ENCODE results near the gene AGPAT4.

Gene AGPAT4

GRCh38 chr6:161111261-161111660 is 162.6 kb downstream of the AGPAT4 start:
- H3K27me3 ChIP-seq (ENCODE audit: insufficient read depth, low read depth, severe bottlenecking), result no peaks in the 10 kb centered on the region
- H3K36me3 ChIP-seq, result peaks cover 81% of the 10 kb centered on the region
- H3K27ac ChIP-seq, result no peak overlapping the region

DNA sequence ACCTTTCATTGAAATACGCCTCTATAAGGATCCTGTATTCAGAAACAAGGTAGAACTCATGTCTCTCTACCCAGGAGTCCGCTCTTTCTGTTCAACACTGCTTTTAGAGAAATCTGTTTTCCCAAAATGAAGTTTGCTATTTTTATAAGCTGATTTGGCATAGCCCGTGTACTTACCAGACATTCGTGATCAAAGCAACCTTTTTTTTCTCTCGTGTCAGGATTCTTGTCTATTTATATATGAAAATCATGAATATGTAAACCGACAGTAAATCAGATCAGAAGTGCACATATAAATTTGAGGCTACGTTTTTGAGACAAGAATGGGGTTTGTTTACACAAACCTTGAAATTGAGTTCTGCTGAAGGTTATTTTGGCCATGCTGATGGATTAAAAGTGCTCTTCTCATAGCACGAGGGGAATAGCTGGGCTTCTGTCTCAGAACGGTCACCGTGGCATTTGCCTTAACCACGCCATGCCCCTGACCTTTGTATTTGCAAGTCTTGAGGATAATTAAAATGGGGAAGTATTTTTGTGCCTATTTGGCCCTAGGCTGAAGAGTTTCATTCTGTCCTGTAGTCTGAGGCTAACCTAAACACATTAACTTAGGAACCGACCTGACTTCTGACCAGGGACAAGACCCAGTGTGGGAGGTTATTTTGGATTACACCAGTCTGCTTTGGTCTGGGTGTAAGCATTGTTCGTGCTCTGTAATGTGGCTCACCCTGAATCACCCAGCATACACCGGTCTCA is 163.7 kb downstream of the AGPAT4 start:
- Histone ChIP-seq H3K9me3 (ENCODE audit: severe bottlenecking) (no peaks in the 10 kb centered on the region), H3K4me3 (ENCODE audit: low read depth, low read length) (no peak overlapping the region), H3K27ac (no peak overlapping the region), H3K27me3 (ENCODE audit: insufficient read depth, low read depth, severe bottlenecking) (no peaks in the 10 kb centered on the region), H3K36me3 (peaks cover 75% of the 10 kb centered on the region)
- no peak for DNase-seq
- TF ChIP-seq, protein P1, sequence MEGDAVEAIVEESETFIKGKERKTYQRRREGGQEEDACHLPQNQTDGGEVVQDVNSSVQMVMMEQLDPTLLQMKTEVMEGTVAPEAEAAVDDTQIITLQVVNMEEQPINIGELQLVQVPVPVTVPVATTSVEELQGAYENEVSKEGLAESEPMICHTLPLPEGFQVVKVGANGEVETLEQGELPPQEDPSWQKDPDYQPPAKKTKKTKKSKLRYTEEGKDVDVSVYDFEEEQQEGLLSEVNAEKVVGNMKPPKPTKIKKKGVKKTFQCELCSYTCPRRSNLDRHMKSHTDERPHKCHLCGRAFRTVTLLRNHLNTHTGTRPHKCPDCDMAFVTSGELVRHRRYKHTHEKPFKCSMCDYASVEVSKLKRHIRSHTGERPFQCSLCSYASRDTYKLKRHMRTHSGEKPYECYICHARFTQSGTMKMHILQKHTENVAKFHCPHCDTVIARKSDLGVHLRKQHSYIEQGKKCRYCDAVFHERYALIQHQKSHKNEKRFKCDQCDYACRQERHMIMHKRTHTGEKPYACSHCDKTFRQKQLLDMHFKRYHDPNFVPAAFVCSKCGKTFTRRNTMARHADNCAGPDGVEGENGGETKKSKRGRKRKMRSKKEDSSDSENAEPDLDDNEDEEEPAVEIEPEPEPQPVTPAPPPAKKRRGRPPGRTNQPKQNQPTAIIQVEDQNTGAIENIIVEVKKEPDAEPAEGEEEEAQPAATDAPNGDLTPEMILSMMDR (IDR thresholded peaks at IDR 0.05; ENCODE audit: low read depth, low read length), result no peak

More at GRCh38 chr6:161111261-161111660, 162.6 kb downstream of the AGPAT4 start:
- TF ChIP-seq, protein P1 (IDR thresholded peaks at IDR 0.05; ENCODE audit: low read depth, low read length), result no peak
- Histone ChIP-seq H3K4me3 (ENCODE audit: low read depth, low read length) (no peak overlapping the region), H3K9me3 (ENCODE audit: severe bottlenecking) (no peaks in the 10 kb centered on the region)
- no peak for DNase-seq

DNA sequence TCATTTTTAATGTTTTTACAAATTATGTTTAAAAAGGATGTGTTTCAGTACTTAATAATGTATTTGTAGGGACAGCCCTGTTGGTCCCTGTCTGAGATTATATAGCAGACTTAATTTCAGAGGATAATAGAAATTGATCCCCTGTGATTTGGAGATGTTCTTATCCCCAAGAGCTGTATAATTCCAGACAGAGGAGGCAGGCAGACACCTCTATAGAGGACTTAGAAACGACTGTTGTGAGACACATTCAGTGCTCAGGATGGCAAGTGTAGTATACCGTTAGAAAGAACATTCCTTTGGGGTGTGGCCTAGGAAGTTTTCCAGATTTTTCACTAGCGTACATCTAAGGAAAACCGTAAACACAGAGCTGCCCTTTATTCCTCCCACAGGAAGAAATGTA is 164.5 kb downstream of the AGPAT4 start:
- no peak for DNase-seq
- Histone ChIP-seq H3K27ac (no peak overlapping the region), H3K4me3 (ENCODE audit: low read depth, low read length) (no peak overlapping the region), H3K9me3 (ENCODE audit: severe bottlenecking) (no peaks in the 10 kb centered on the region), H3K27me3 (ENCODE audit: insufficient read depth, low read depth, severe bottlenecking) (no peaks in the 10 kb centered on the region), H3K36me3 (peaks cover 66% of the 10 kb centered on the region)
- TF ChIP-seq, protein P1 (IDR thresholded peaks at IDR 0.05; ENCODE audit: low read depth, low read length), result no peak

DNA sequence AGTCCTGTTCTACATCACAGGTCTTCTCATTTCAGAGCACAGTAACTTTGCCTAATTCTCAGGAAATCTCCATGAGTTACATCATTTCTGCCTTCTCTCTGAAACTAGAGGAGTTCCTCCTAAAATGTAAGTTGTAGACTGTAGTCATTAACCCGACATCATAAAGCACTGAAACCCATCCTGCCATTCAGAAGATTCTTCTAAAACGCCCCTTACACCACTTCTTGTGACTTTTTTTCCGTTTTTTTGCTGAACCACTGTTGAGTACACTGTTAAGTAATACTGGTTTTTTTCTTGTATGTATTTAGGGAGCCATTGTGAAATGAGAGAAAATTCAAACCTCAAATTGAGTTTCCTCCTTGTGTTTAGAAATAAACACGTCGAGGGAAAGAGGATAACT is 164.9 kb downstream of the AGPAT4 start:
- Histone ChIP-seq H3K27ac (no peak overlapping the region), H3K36me3 (peaks cover 62% of the 10 kb centered on the region), H3K4me3 (ENCODE audit: low read depth, low read length) (no peak overlapping the region), H3K9me3 (ENCODE audit: severe bottlenecking) (no peaks in the 10 kb centered on the region), H3K27me3 (ENCODE audit: insufficient read depth, low read depth, severe bottlenecking) (no peaks in the 10 kb centered on the region)
- TF ChIP-seq, protein P1 (IDR thresholded peaks at IDR 0.05; ENCODE audit: low read depth, low read length), result no peak
- no peak for DNase-seq

DNA sequence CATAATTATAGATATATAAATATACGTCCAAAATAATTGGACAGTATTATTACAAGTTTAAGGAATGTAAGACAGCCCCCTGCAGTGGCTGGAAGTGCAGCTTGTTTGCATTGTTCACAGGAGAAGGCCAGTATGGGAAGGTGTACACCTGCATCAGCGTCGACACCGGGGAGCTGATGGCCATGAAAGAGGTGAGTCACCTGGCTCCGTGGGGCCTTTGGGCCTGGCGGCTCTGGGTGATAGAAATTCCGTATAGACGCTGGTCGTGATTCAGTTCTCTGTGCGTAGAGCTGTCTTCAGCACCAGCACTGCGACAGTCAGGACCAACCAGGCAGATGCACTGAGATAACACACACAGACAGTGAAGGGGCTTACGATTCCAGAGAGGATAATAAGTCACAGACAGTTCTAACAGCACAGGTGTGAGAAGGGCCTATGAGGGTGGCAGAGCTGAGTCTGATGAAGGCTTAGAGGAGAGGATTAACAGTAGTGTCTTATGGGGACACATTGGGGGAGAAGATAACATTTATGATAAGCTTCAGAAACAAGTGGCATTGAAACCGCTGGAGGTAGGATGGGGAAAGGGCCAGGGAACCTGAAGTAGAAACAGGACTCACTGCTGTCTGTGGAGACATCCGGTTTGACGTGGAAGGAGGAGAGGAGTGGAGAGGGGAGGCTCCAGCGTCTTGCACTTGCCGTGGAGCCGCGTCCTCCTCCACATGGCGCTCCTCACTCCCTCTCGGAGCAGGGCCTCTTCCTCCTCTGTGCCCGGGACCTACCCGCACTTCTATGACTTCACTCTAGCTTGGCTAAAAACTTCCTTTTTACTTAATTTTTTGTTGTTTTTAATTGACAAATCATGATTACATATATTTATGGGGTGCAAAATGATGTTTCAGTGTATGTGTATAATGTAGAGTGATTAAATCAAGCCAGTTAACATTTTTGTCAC is 165.8 kb downstream of the AGPAT4 start:
- TF ChIP-seq, protein P1 (IDR thresholded peaks at IDR 0.05; ENCODE audit: low read depth, low read length), result no peak
- peak; percentile 68 for DNase-seq
- Histone ChIP-seq H3K27ac (peak overlapping the region; percentile 42), H3K4me3 (ENCODE audit: low read depth, low read length) (no peak overlapping the region), H3K27me3 (ENCODE audit: insufficient read depth, low read depth, severe bottlenecking) (no peaks in the 10 kb centered on the region), H3K9me3 (ENCODE audit: severe bottlenecking) (no peaks in the 10 kb centered on the region), H3K36me3 (peaks cover 64% of the 10 kb centered on the region)

All from WERI-Rb-1 (cell line).